K562 (cell line): ENCODE data around the gene TAS2R41.

Source experiments
- MAX ChIP-seq: sonication (generic); formaldehyde crosslinking; IDR thresholded peaks from 2 replicates; pipeline ENCODE4 v1.9.0; 2022; ENCODE audit warnings: mild to moderate bottlenecking, missing genetic modification reagents
- MLLT1 ChIP-seq, 2 experiments: fragments of 450-650 bp; IDR thresholded peaks; 2 replicates each; pipeline ENCODE4 v1.6.1; 2016
- TF ChIP-seq, protein P1 (sequence below): fragments of 450-650 bp; formaldehyde crosslinking; IDR thresholded peaks from 2 replicates; pipeline ENCODE4 v1.4.0; 2022; ENCODE audit warnings: mild to moderate bottlenecking, moderate library complexity

GRCh38 chr7:143479055-143479766 is 1.5 kb downstream of the TAS2R41 start:
- TF ChIP-seq, protein P1, sequence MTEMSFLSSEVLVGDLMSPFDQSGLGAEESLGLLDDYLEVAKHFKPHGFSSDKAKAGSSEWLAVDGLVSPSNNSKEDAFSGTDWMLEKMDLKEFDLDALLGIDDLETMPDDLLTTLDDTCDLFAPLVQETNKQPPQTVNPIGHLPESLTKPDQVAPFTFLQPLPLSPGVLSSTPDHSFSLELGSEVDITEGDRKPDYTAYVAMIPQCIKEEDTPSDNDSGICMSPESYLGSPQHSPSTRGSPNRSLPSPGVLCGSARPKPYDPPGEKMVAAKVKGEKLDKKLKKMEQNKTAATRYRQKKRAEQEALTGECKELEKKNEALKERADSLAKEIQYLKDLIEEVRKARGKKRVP (CRISPR knock-in tag) = no peak
- no peak for TF ChIP-seq MLLT1 (IDR thresholded peaks at IDR 0.05)
- TF ChIP-seq MAX (CRISPR knock-in tag) = no peak
